ENCODE data around the gene URAD.

Gene URAD

DNA sequence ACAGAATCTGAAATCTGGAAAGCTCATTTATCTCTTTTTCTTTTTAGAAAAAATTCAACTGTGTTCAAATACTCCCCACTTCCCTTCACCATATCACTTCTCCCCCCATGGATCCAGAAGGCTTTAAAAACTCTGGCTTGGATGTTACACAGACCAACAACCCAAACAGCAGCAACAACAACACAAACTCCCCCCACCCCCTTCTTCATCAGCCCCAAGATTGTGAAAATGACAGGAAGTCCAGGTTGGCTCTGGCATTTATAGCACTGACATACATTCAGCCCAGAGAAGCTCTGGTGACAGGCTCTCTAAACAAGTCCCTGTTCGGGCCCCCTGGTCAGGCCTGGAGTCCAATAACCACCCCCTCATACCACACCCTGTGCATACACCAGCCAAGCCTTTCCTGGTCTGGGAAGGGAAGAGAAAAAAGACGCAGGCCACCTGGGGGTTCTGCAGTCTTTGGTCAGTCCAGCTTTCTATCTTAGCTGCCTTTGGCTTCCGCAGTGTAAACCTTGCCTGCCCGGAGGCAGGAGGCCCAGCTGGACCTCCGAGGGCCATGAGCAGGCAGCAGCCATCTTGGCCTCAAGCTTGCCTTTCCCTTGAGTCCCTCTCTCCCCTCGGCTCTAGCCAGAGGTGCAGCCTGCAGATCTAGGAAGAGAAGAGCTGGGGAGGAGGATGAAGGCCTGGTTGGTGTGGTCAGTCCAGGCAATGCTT, 26.2 kb downstream of the URAD start:
- no peak overlapping the region for H3K4me3 ChIP-seq (ENCODE audit: low read depth, low read length)
- TF ChIP-seq, protein P1, sequence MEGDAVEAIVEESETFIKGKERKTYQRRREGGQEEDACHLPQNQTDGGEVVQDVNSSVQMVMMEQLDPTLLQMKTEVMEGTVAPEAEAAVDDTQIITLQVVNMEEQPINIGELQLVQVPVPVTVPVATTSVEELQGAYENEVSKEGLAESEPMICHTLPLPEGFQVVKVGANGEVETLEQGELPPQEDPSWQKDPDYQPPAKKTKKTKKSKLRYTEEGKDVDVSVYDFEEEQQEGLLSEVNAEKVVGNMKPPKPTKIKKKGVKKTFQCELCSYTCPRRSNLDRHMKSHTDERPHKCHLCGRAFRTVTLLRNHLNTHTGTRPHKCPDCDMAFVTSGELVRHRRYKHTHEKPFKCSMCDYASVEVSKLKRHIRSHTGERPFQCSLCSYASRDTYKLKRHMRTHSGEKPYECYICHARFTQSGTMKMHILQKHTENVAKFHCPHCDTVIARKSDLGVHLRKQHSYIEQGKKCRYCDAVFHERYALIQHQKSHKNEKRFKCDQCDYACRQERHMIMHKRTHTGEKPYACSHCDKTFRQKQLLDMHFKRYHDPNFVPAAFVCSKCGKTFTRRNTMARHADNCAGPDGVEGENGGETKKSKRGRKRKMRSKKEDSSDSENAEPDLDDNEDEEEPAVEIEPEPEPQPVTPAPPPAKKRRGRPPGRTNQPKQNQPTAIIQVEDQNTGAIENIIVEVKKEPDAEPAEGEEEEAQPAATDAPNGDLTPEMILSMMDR (IDR thresholded peaks at IDR 0.05; ENCODE audit: low read depth, low read length, missing control alignments): no peak
- DNase-seq (ENCODE audit: low read depth): no peak

DNA sequence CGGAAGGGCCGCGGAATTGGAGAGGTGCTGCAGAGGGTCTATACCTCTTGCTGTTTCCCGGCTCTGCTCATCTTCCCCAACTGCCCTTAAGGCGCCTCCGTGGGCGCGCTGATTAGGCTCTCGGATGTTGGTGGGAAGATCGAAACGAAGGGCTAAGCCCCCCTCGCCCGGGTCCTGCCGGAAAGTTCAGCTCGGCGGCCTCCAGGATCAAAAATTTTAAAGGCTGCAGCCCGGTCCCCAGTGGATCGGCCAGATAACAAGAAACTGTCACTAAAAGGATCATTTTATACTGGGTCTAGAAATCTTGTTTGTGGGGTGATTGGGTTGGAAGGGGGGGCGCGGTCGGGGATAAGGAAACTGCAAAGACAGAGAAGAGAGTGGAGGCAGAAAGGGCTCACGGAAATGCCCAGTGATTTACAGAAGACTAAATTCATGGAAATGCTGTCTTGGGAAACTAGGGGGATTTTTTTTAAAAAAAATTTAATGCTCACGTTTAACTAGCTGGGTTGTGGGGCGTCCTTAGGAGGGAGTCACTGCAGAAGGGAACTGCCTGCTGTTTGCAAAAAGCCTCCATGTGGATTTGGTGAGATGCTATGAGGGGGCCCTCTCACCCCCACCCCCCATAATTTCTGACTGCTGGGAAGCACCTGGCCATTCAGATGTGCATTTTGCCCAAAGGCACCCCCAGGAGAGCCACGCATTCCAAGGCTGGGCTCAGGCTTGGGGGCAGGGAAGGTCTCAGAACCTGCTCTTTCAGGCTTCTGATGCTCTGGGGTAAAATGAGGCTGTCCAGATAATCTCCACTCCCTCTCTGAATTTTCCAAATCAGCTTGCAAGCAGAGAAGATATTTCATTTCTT, 27.0 kb downstream of the URAD start:
- TF ChIP-seq, protein P1 (IDR thresholded peaks at IDR 0.05; ENCODE audit: low read depth, low read length, missing control alignments): no peak
- DNase-seq (ENCODE audit: low read depth): no peak
- no peak overlapping the region for H3K4me3 ChIP-seq (ENCODE audit: low read depth, low read length)

DNA sequence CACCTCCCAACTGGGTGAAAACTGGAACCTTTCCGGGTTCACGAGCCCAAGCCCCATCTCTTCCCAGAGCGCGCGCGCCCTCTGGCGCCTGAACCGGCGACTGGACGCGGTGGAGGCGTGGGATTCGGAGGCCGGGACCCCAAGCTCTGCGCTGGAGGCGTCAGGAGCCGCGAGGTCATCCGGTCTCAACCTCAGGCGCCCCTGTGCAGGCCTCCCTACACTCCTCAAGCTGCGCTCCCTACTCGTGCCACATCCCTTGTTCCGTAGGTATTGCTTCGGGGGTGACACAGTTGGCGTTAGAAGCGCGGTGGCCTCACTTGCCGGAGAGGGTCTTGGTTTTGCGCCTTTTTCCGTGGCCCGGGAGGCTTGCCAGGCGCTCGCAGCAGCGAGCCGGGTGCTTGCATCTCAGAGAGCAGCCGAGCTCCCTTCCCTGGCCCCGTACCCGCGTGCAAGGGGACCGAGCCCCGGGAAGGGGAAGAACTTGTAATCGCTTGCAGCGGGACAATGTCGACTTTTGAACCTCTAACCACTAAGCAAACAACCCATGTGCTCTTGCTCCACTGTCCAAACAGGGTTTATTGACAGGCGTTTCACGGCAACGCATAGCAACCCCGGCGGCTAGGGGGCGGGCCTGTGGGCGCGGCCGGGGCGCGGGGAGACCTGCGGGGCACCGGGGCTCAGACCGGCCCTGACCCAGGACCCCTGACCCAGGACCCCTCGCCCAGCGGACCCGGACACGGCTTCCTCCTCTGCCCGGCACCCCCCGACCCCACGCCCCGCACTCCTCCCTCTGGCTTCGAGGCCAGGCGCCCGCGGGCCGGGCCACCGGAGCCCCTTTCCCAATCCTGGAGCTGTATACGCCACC, 27.9 kb downstream of the URAD start:
- no peak for DNase-seq (ENCODE audit: low read depth)
- TF ChIP-seq, protein P1 (IDR thresholded peaks at IDR 0.05; ENCODE audit: low read depth, low read length, missing control alignments): peak; percentile 46
- H3K4me3 ChIP-seq (ENCODE audit: low read depth, low read length): no peak overlapping the region; the same call in 1 of the 2 replicates

DNA sequence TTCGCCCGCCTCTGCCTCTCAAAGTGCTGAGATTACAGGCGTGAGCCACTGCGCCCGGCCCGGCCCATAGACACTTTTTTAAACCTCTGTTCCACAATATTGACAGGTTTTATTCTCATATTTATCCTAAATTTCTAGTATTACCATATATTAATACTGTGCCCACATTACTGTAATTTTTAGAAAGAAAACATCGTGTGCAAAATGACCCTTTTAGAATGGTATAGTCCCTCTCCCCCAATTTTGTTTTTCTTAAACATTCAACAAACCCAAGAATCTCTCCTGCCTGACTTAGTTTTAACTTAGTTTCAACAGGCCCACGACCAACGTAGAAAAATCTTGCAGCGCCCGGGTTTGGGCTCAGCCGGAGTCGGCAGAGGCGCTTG, 28.5 kb downstream of the URAD start:
- TF ChIP-seq, protein P1 (IDR thresholded peaks at IDR 0.05; ENCODE audit: low read depth, low read length, missing control alignments): no peak
- H3K4me3 ChIP-seq (ENCODE audit: low read depth, low read length): no peak overlapping the region
- DNase-seq (ENCODE audit: low read depth): no peak

DNA sequence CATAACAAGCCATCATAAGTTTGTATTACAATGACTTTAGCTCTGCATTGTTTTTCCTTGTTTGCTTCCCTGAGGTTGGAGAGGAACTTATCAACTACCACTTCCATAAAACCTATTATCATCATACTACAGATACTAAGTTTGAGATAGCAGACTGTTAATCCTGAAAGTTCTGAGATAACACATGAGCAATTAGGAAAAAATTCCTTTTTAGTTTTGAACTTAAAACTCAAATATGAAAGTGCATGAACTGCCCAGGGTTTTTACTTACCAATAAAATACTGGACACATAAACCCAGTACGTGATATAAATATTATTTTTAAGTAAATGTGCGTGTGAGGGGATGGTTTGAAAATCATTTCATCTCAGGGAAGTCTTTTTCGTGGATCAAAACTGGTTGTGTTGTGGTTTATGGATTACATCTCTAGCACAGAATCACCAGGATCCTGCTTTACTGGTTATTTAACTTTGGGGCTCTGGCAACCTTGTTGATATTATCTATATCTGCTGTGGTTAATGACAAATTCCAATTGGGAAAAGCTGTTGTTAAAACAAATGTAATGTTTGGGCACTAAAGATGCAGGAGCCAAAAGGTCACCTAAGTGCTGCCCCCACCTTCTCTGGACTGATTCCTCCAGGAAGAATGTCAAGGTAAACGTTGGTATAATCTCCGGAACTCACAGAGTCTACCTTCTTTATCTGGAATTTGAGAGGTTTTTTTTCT, 31.8 kb downstream of the URAD start:
- H3K4me3 ChIP-seq (ENCODE audit: low read depth, low read length): no peak overlapping the region
- no peak for DNase-seq (ENCODE audit: low read depth)
- TF ChIP-seq, protein P1 (IDR thresholded peaks at IDR 0.05; ENCODE audit: low read depth, low read length, missing control alignments): no peak

DNA sequence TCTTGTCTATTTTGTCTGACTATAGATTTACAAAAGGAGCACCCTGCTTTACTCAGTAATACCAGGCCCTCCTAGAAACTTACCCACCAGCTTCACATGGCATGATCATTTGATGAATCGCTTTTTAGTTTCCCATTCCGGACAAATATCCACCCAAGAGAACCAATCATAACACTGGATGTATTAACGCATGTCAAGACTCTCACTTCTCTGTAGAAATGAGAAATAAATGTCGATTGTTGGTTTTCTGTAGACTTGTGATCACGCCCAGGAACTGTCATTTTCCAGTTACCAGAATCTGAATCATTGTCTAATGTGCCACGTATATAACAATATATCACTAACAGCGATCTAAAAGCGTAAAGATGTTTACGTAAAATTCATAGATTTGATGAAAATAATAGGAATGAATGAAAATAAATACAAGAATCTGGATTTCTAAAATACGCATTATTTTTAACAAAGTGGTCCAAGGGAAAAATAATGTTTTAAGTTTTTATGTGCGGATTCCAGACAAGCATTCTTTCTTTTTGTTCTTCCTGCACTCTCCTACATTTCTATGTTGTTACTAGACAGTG, 33.4 kb downstream of the URAD start:
- TF ChIP-seq, protein P1 (IDR thresholded peaks at IDR 0.05; ENCODE audit: low read depth, low read length, missing control alignments): no peak
- no peak for DNase-seq (ENCODE audit: low read depth)
- no peak overlapping the region for H3K4me3 ChIP-seq (ENCODE audit: low read depth, low read length)
